ENCODE data around the gene ZNF217.

GRCh38 chr20:53643031-53643832 is 49.6 kb upstream of the ZNF217 start:
- no peak for TF ChIP-seq CTCF (conservative IDR thresholded peaks at IDR 0.05)
- TF ChIP-seq ZFX (IDR thresholded peaks at IDR 0.05) = no peak

Measured in C4-2B (cell line).